Colonic mucosa (tissue), 4 donors: ENCODE measurements around the gene CYP51A1. TPM values are rescaled to one million over a fixed set of nuclear protein-coding genes. Genes with fewer than 3 reads are reported as not detected.
"Not testable (repeated sequence)": the region's sequence is repeated elsewhere in the genome, so short reads cannot be mapped to it uniquely, and the experiment has no call there.

ENCODE experiments used
- DNase-seq: peaks from one replicate; pipeline ENCODE4 v3.0.0-alpha.2; 2020
- H3K27ac ChIP-seq: fragments of 200-600 bp; one replicate; pipeline ENCODE4 v1.8.0; 2021
- H3K27me3 ChIP-seq: fragments of 200-600 bp; one replicate; pipeline ENCODE4 v1.8.0; 2021
- H3K36me3 ChIP-seq: fragments of 200-600 bp; one replicate; pipeline ENCODE4 v1.8.0; 2021
- H3K4me1 ChIP-seq: fragments of 200-600 bp; one replicate; pipeline ENCODE4 v1.8.0; 2021; ENCODE audit warnings: mild to moderate bottlenecking
- H3K4me3 ChIP-seq: fragments of 200-600 bp; one replicate; pipeline ENCODE4 v1.8.0; 2021
- H3K9ac ChIP-seq, 2 donors: one replicate each; pipeline ENCODE4 v1.7.0; 2013; ENCODE audit warnings: control low read depth in 2 of 2, low read depth in 2 of 2, low read length in 2 of 2
- H3K9me3 ChIP-seq: fragments of 200-600 bp; one replicate; pipeline ENCODE4 v1.8.0; 2021
- intact Hi-C: fragments of 100-400 bp; cut with DNase I; formaldehyde crosslinking; loops from one replicate; pipeline ENCODE4 v1.14.1; 2022
- total RNA-seq, 2 donors: library from RNA; stranded (reverse); fragmentation: NEBNext Ultra II Directional in 1 of 2; extraction: Animal tissue kit (Norgen Biotek cat#: 25700) in 1 of 2; gene quantifications; one replicate each; pipeline ENCODE4 v1.2.1, GENCODE V29; 2021
- TF ChIP-seq, protein P1 (sequence below): fragments of 200-600 bp; IDR thresholded peaks from one replicate; pipeline ENCODE4 v1.8.0; 2022; ENCODE audit warnings: antibody characterized with exemption, mild to moderate bottlenecking
- donor health status: healthy.
- donor health status: DM: no; HTN: no; CAD: no.
- donor health status: DM: no; HTN: no; CAD: no.

CYP51A1 gene
- total RNA-seq, 2 donors from 2014 or later: 125 to 322 TPM

DNA sequence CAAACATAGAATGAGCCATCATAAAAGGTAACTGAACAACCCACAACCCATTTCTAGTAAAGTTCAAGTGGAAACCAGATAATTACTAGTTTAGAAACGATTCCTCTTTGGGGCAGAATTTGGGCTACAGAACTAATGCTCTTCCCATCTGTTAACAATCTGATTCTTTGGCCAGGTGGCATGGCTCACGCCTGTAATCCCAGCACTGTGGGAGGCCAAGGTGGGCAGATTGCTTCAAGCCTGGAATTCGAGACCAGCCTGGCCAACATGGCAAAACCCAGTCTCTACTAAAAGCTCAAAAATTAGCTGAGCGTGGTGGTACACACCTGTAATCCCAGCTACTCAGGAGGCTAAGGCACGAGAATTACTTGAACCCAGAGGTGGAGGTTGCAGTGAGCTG lies 18.5 kb downstream of the CYP51A1 start:
- intact Hi-C loops: no loop called here
- Histone ChIP-seq H3K4me3 (no peak overlapping the region), H3K9me3 (no peaks in the 10 kb centered on the region), H3K27ac (no peak overlapping the region), H3K4me1 (no peaks in the 10 kb centered on the region), H3K27me3 (no peaks in the 10 kb centered on the region), H3K9ac (no peak overlapping the region), H3K36me3 (no peaks in the 10 kb centered on the region)
- DNase-seq: no peak
- TF ChIP-seq, protein P1, sequence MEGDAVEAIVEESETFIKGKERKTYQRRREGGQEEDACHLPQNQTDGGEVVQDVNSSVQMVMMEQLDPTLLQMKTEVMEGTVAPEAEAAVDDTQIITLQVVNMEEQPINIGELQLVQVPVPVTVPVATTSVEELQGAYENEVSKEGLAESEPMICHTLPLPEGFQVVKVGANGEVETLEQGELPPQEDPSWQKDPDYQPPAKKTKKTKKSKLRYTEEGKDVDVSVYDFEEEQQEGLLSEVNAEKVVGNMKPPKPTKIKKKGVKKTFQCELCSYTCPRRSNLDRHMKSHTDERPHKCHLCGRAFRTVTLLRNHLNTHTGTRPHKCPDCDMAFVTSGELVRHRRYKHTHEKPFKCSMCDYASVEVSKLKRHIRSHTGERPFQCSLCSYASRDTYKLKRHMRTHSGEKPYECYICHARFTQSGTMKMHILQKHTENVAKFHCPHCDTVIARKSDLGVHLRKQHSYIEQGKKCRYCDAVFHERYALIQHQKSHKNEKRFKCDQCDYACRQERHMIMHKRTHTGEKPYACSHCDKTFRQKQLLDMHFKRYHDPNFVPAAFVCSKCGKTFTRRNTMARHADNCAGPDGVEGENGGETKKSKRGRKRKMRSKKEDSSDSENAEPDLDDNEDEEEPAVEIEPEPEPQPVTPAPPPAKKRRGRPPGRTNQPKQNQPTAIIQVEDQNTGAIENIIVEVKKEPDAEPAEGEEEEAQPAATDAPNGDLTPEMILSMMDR: no peak

DNA sequence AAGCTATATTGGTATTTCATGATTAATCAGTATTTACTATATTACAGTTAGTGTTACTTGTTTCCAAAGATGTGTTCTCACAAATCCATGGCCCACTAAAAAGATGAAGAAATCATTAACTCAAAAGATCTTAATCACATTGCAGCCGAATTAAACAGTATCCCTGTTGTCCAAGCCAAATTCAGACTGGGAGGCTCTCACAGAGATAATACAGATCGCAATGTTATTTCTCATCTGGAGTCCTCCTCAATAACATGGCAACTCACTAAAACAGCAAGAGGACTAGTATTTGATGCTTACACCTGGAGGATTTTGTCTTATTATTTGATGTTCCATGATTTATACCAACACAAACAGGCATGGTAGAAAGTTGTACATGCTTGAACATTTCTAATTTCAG lies 23.4 kb downstream of the CYP51A1 start:
- H3K4me1 ChIP-seq: no peaks in the 10 kb centered on the region
- H3K36me3 ChIP-seq: no peaks in the 10 kb centered on the region
- intact Hi-C loops: no loop called here
- H3K27ac ChIP-seq: no peak overlapping the region
- H3K27me3 ChIP-seq: no peaks in the 10 kb centered on the region
- DNase-seq: no peak
- no peak overlapping the region for H3K9ac ChIP-seq
- H3K9me3 ChIP-seq: no peaks in the 10 kb centered on the region
- H3K4me3 ChIP-seq: no peak overlapping the region
- TF ChIP-seq, protein P1: no peak

DNA sequence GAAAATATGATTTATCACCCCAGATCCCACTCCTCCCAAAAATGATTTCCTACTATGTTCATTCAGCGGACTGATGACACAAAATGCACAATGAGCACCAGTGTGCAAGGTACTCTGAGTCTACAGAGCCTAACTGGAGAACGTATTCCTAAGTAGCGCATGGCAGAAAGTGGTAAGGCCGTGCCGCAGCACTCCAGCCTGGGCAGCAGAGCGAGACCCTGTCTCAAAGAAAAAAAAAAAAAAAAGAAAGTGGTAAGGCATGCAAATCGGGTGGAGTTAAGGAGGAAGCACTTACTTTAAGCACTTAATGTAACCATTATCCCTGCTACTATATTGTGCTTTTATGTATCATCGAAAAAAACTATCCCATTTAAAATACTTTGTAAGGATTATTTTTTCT lies 25.5 kb downstream of the CYP51A1 start:
- no peaks in the 10 kb centered on the region for H3K27me3 ChIP-seq
- H3K9me3 ChIP-seq: no peaks in the 10 kb centered on the region
- TF ChIP-seq, protein P1: no peak
- no peaks in the 10 kb centered on the region for H3K36me3 ChIP-seq
- no peak overlapping the region for H3K27ac ChIP-seq
- no peak overlapping the region for H3K4me3 ChIP-seq
- intact Hi-C loops: no loop called here
- no peak for DNase-seq
- no peak overlapping the region for H3K9ac ChIP-seq
- no peaks in the 10 kb centered on the region for H3K4me1 ChIP-seq

DNA sequence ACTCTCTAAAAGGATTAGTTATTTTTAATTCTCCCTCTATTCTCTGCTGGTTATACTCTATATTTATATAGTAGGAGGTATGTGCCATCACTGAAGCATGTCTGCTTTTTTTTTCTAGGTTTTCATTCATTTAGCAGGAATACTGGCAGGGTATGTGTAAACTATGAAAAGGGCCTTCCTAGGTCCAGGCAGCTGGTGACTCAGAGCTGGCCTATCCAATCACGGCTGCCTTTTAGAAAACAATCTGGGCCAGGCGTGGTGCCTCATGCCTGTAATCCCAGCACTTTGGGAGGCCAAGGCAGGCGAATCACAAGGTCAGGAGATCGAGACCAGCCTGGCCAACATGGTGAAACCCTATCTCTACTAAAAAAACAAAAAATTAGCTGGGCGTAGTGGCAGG lies 31.4 kb downstream of the CYP51A1 start:
- H3K9me3 ChIP-seq, H3K27ac ChIP-seq, H3K9ac ChIP-seq, intact Hi-C loops, H3K4me1 ChIP-seq, DNase-seq, H3K4me3 ChIP-seq, H3K27me3 ChIP-seq: not testable (repeated sequence)
- peaks cover 16% of the 10 kb centered on the region for H3K36me3 ChIP-seq

DNA sequence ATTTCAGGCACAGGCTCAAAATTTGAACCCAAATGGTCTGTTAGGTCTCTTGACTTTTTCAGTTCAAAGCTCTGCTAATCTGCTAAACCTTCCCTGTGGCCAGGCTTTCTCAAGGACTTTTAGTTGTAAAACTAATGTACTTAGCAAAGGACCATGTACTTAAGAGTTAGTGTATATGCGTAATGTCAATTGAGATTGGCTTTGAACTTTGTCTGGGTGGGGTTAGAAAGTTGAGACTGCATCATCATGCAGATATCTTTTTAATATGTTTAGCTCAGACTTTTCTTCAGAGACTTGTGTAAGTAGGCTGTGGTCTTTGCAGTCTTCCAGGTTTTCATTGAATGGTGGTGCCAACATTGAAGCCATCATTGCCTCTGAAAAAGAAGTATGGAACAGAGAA lies 33.7 kb downstream of the CYP51A1 start:
- DNase-seq: no peak
- Histone ChIP-seq H3K4me1 (no peaks in the 10 kb centered on the region), H3K27ac (no peak overlapping the region), H3K9me3 (no peaks in the 10 kb centered on the region), H3K27me3 (no peaks in the 10 kb centered on the region), H3K4me3 (no peak overlapping the region), H3K9ac (no peak overlapping the region), H3K36me3 (peaks cover 16% of the 10 kb centered on the region)
- intact Hi-C loops: no loop called here
- TF ChIP-seq, protein P1: no peak

DNA sequence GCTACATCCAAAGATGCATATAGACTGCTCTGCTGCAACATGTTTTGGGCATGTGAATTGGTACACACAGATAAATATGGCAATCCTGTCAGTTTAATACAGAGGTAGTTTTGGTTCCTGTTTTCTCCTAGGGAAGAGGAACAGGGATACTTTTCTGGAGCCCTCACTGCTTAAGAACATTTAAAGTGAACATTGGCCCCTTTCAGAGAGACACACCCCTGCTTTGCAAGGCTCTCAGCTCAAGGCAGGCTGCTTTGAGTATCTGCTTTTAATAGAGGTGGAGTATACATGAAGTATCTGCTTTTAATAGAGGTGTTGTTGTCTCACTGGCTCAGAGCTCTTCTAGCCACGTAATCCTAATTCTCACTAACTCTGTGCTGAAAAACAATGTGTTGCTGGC lies 38.9 kb downstream of the CYP51A1 start:
- Histone ChIP-seq H3K4me1 (no peaks in the 10 kb centered on the region), H3K9ac (no peak overlapping the region), H3K4me3 (no peak overlapping the region), H3K27ac (no peak overlapping the region), H3K9me3 (no peaks in the 10 kb centered on the region), H3K27me3 (no peaks in the 10 kb centered on the region), H3K36me3 (peaks cover 12% of the 10 kb centered on the region)
- intact Hi-C loops: loop anchor here (10.0 kb wide), 2 partner anchors 81 to 139 kb away; no protein-coding TSS in a partner anchor
- no peak for DNase-seq
- TF ChIP-seq, protein P1: no peak
